ENCODE results near the gene RAB8B. TPM values are rescaled to one million over a fixed set of nuclear protein-coding genes. Genes with fewer than 3 reads are reported as not detected.

Gene RAB8B
- total RNA-seq, 1 experiment from 2014 or later = 16.0 TPM

DNA sequence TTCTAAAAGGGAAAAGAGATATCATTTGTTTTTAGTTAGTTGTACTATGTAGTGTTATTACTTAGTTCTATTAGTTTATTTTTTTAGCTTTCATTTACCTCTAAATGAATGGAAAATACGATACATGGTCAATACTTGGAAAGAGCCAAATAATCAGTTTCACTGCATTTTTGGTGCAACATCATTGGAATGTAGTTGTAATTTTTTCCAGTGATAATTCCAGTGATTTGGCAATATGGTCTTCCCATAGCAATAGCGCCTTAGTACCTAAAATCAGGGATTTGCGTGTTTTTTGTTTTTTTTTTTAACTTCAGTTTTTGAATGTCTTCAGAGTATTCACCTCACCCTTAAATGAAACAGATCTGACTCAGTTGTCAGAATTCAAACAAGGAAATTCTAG is 41.8 kb downstream of the RAB8B start:
- Mint-ChIP-seq H3K4me1 (ENCODE audit: low read depth, unreplicated experiment) (peaks cover 26% of the 10 kb centered on the region), H3K27me3 (ENCODE audit: unreplicated experiment) (no peaks in the 10 kb centered on the region), H3K4me3 (ENCODE audit: low read depth, unreplicated experiment) (no peak overlapping the region), H3K27ac (ENCODE audit: unreplicated experiment) (no peak overlapping the region), H3K9me3 (ENCODE audit: low read depth, unreplicated experiment) (no peaks in the 10 kb centered on the region), H3K36me3 (ENCODE audit: insufficient read depth, unreplicated experiment) (peaks cover 5% of the 10 kb centered on the region)
- no peak for DNase-seq
- no TSS peak for BruUV-seq (replicated peaks)
- CTCF ChIA-PET = interaction anchor here (0.7 to 0.9 kb wide), 2 partner anchors 10 to 24 kb away, joined by 3 to 4 read pairs; no protein-coding TSS in a partner anchor
- intact Hi-C loops (cut with micrococcal nuclease; ENCODE audit: unreplicated experiment) = no loop called here
- TF ChIP-seq, protein P1, sequence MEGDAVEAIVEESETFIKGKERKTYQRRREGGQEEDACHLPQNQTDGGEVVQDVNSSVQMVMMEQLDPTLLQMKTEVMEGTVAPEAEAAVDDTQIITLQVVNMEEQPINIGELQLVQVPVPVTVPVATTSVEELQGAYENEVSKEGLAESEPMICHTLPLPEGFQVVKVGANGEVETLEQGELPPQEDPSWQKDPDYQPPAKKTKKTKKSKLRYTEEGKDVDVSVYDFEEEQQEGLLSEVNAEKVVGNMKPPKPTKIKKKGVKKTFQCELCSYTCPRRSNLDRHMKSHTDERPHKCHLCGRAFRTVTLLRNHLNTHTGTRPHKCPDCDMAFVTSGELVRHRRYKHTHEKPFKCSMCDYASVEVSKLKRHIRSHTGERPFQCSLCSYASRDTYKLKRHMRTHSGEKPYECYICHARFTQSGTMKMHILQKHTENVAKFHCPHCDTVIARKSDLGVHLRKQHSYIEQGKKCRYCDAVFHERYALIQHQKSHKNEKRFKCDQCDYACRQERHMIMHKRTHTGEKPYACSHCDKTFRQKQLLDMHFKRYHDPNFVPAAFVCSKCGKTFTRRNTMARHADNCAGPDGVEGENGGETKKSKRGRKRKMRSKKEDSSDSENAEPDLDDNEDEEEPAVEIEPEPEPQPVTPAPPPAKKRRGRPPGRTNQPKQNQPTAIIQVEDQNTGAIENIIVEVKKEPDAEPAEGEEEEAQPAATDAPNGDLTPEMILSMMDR (IDR thresholded peaks at IDR 0.05; ENCODE audit: unreplicated experiment) = no peak

DNA sequence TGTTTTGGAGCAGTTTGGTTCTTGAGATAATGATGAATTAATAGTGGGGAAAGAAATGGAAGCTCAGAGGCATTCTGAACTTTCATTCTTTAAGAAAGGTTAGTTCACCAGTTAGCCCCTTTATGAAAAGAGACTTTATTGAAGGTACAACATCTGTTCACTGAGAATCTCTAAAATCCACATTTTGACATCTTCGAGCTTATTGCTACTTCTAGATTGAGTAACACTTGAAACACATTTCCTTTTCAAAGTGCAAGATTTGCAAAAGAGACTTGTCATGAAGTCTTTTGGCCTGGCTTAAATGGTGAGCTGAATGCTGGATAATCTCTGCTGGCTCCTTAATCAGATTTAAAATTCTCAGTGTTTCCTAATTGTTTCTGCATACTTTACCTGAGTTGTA is 42.3 kb downstream of the RAB8B start:
- CTCF ChIA-PET = no interaction called here
- Mint-ChIP-seq H3K27ac (ENCODE audit: unreplicated experiment) (no peak overlapping the region), H3K27me3 (ENCODE audit: unreplicated experiment) (no peaks in the 10 kb centered on the region), H3K4me3 (ENCODE audit: low read depth, unreplicated experiment) (no peak overlapping the region), H3K9me3 (ENCODE audit: low read depth, unreplicated experiment) (no peaks in the 10 kb centered on the region), H3K4me1 (ENCODE audit: low read depth, unreplicated experiment) (peaks cover 26% of the 10 kb centered on the region), H3K36me3 (ENCODE audit: insufficient read depth, unreplicated experiment) (peaks cover 5% of the 10 kb centered on the region)
- TF ChIP-seq, protein P1 (IDR thresholded peaks at IDR 0.05; ENCODE audit: unreplicated experiment) = no peak
- intact Hi-C loops (cut with micrococcal nuclease; ENCODE audit: unreplicated experiment) = no loop called here
- BruUV-seq (replicated peaks) = no TSS peak
- no peak for DNase-seq

DNA sequence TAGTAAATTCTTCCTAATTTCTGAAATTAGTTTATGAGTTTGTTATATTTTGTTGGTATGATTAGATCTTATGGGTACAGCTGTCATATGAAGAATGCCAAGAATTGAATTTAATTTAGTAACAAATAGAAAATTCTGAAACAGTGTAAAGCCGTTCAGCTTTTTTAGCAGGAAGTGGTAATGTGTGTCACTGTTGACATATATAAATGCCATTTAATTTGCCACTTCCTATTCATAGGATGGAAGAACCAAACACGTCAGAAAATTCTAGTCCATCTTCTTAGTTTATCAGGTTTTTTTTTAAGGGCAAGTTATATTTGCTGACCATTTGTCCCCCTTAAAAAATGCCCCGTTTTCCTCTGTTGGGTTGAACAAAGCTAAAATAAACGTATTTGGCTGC is 43.0 kb downstream of the RAB8B start:
- H3K4me1 Mint-ChIP-seq (ENCODE audit: low read depth, unreplicated experiment) = peaks cover 26% of the 10 kb centered on the region
- DNase-seq = no peak

DNA sequence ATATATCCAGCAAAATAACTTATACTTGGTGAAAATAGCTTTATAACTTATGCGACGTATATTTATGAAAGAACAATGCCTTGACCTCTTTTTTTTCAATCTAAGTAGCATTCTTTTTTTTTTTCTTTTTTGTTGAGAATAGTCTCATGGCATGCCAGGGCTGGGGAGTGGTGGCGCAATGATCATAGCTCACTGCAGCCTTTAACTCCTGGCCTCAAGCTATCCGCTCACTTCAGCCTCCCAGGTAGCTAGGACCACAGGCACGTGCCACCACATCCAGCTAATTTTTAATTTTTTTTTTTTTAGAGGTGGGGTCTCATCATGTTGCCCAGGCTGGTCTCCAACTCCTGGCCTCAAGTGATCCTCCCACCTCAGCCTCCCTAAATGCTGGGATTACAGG is 43.5 kb downstream of the RAB8B start:
- intact Hi-C loops (cut with micrococcal nuclease; ENCODE audit: unreplicated experiment) = no loop called here
- no TSS peak for BruUV-seq (replicated peaks)
- Mint-ChIP-seq H3K36me3 (ENCODE audit: insufficient read depth, unreplicated experiment) (peaks cover 5% of the 10 kb centered on the region), H3K9me3 (ENCODE audit: low read depth, unreplicated experiment) (peaks cover 3% of the 10 kb centered on the region), H3K27me3 (ENCODE audit: unreplicated experiment) (no peaks in the 10 kb centered on the region), H3K4me3 (ENCODE audit: low read depth, unreplicated experiment) (no peak overlapping the region), H3K4me1 (ENCODE audit: low read depth, unreplicated experiment) (peaks cover 21% of the 10 kb centered on the region), H3K27ac (ENCODE audit: unreplicated experiment) (no peak overlapping the region)
- no peak for DNase-seq
- CTCF ChIA-PET = interaction anchor here (0.6 kb wide), 3 partner anchors 18 to 1161 kb away, joined by 3 to 5 read pairs (median 4); no protein-coding TSS in a partner anchor
- TF ChIP-seq, protein P1 (IDR thresholded peaks at IDR 0.05; ENCODE audit: unreplicated experiment) = no peak

More for the DNA sequence above, 43.0 kb downstream of the RAB8B start:
- H3K4me3 Mint-ChIP-seq (ENCODE audit: low read depth, unreplicated experiment) = no peak overlapping the region
- CTCF ChIA-PET = interaction anchor here (0.6 kb wide), 1 partner anchor 192 kb away, joined by 4 read pairs; no protein-coding TSS in a partner anchor
- no peaks in the 10 kb centered on the region for H3K9me3 Mint-ChIP-seq (ENCODE audit: low read depth, unreplicated experiment)
- BruUV-seq (replicated peaks) = no TSS peak
- TF ChIP-seq, protein P1 (IDR thresholded peaks at IDR 0.05; ENCODE audit: unreplicated experiment) = no peak
- H3K36me3 Mint-ChIP-seq (ENCODE audit: insufficient read depth, unreplicated experiment) = peaks cover 5% of the 10 kb centered on the region
- H3K27me3 Mint-ChIP-seq (ENCODE audit: unreplicated experiment) = no peaks in the 10 kb centered on the region
- intact Hi-C loops (cut with micrococcal nuclease; ENCODE audit: unreplicated experiment) = no loop called here
- no peak overlapping the region for H3K27ac Mint-ChIP-seq (ENCODE audit: unreplicated experiment)
